ENCODE data around the gene ANAPC4.

DNA sequence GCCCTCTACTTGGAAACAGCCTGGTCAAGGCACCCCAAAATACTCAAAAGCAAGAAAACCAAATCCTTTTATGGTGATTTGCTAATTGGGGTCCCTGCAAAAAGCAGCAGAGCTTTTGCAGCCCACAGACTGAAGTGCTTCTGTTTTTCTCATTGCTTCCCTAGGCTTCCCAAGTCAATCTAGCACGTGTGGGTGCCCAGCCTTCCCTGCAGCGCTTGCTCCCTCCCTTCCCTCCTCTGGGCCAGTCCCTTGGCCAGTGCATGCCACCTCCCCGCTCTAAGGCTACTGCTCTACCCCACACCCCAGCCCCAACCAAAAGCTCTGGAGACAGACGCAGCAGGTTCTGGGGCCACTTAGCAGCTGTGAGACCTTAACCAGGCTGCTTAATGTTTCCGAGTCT, 53.6 kb downstream of the ANAPC4 start:
- TF ChIP-seq CTCF (IDR thresholded peaks at IDR 0.05; ENCODE audit: low read depth, low read length) (no peak), POLR2A (IDR thresholded peaks at IDR 0.05; ENCODE audit: extremely low read depth, insufficient read length) (no peak), MYC (IDR thresholded peaks at IDR 0.05; ENCODE audit: low read depth, low read length) (no peak)
- TF ChIP-seq, protein P1, sequence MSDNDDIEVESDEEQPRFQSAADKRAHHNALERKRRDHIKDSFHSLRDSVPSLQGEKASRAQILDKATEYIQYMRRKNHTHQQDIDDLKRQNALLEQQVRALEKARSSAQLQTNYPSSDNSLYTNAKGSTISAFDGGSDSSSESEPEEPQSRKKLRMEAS (IDR thresholded peaks at IDR 0.05; ENCODE audit: low read depth, low read length), result no peak
